ENCODE results near the gene PATJ. TPM values are rescaled to one million over a fixed set of nuclear protein-coding genes. Genes with fewer than 3 reads are reported as not detected.

Gene PATJ
- total and polyA plus RNA-seq, 2 donors (not counting 3 experiments of a cell fraction or from before 2014, with no cell fraction given): 1.1 to 3.0 TPM

GRCh38 chr1:61749574-61749973 is 7.3 kb downstream of the PATJ start:
- intact Hi-C loops (cut with micrococcal nuclease) (no loop called here), dilution Hi-C loops (cut with MboI; ENCODE audit: extremely low pct_ligation_motif_present, low sequenced_read_pairs) (no loop called here)
- no peak for DNase-seq (ENCODE audit: low read depth, low spot score)
- no peak for TF ChIP-seq CTCF (IDR thresholded peaks at IDR 0.05; ENCODE audit: extremely low read depth in 1 of 2, insufficient read depth in 1 of 2, low read depth in 1 of 2, low read length in 2 of 2)
- TF ChIP-seq POLR2AphosphoS5 (IDR thresholded peaks at IDR 0.05; ENCODE audit: insufficient read depth, low read depth, low read length): no peak
- no peak for TF ChIP-seq GATA2 (IDR thresholded peaks at IDR 0.05; ENCODE audit: insufficient read depth, insufficient read length, low read depth, low read length)
- TF ChIP-seq POLR2A (IDR thresholded peaks at IDR 0.05; ENCODE audit: low read depth, low read length): no peak
- TF ChIP-seq MYC (IDR thresholded peaks at IDR 0.05; ENCODE audit: low read depth, low read length): no peak
- no peak for TF ChIP-seq MAX (IDR thresholded peaks at IDR 0.05; ENCODE audit: insufficient read depth, insufficient read length)
- no peak for TF ChIP-seq JUN (IDR thresholded peaks at IDR 0.05; ENCODE audit: borderline replicate concordance, insufficient read depth, insufficient read length, low read depth)
- no peak for TF ChIP-seq FOS (IDR thresholded peaks at IDR 0.05; ENCODE audit: borderline replicate concordance, insufficient read depth, low read length)
- no peak for TF ChIP-seq EZH2 (IDR thresholded peaks at IDR 0.05; ENCODE audit: borderline replicate concordance, low read depth, low read length, severe bottlenecking)
- no peak overlapping the region for H3K9ac ChIP-seq (replicated peaks; ENCODE audit: extremely low read depth, insufficient read depth, low read length)
- no peak overlapping the region for H3K27ac ChIP-seq (ENCODE audit: insufficient read depth, low read depth, low read length)
- H4K20me1 ChIP-seq (replicated peaks; ENCODE audit: control insufficient read depth, extremely low read depth, insufficient read depth, low read length): no peaks in the 10 kb centered on the region
- no peaks in the 10 kb centered on the region for H3K36me3 ChIP-seq (ENCODE audit: control insufficient read depth in 2 of 2, extremely low read depth in 1 of 2, insufficient read depth in 2 of 2, low read length in 2 of 2)
- H2AFZ ChIP-seq (ENCODE audit: low read depth, low read length): no peak overlapping the region
- FAIRE-seq: no peak
- ChIA-PET POLR2A (no interaction called here), CTCF (interaction anchor here (1.1 kb wide), 1 partner anchor 103 kb away, joined by 3 read pairs; no protein-coding TSS in a partner anchor)
- H3K9me3 ChIP-seq (replicated peaks; ENCODE audit: control insufficient read depth, insufficient read depth, low read length): no peaks in the 10 kb centered on the region
- H3K4me1 ChIP-seq (ENCODE audit: control insufficient read depth, extremely low read depth, insufficient read depth, low read length): no peaks in the 10 kb centered on the region
- no peak overlapping the region for H3K4me2 ChIP-seq (ENCODE audit: insufficient read depth, low read length)
- H3K4me3 ChIP-seq (replicated peaks in 1 of 3; ENCODE audit: insufficient read depth in 1 of 3, low read depth in 1 of 3, low read length in 3 of 3): no peak overlapping the region
- no peaks in the 10 kb centered on the region for H3K79me2 ChIP-seq (ENCODE audit: control insufficient read depth, insufficient read depth, low read length)
- no peaks in the 10 kb centered on the region for H3K9me1 ChIP-seq (replicated peaks; ENCODE audit: control insufficient read depth, extremely low read depth, insufficient read depth, low read length)
- no peaks in the 10 kb centered on the region for H3K27me3 ChIP-seq (ENCODE audit: control insufficient read depth in 2 of 2, insufficient read depth in 2 of 2, low read length in 2 of 2)
- BruUV-seq (replicated peaks): no TSS peak

Data from endothelial cell of umbilical vein (primary cell).